AML-193 (cell line): ENCODE results near the gene ABHD2.
"Not testable (repeated sequence)": the region's sequence is repeated elsewhere in the genome, so short reads cannot be mapped to it uniquely, and the experiment has no call there.

Experiments used
- DNase-seq, 2 experiments: peaks; one replicate each; lab custom pipeline; 2025; lab: John Stamatoyannopoulos, UW

ABHD2 gene, protein sequence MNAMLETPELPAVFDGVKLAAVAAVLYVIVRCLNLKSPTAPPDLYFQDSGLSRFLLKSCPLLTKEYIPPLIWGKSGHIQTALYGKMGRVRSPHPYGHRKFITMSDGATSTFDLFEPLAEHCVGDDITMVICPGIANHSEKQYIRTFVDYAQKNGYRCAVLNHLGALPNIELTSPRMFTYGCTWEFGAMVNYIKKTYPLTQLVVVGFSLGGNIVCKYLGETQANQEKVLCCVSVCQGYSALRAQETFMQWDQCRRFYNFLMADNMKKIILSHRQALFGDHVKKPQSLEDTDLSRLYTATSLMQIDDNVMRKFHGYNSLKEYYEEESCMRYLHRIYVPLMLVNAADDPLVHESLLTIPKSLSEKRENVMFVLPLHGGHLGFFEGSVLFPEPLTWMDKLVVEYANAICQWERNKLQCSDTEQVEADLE

GRCh38 chr15:89087830-89088604 is at the start of gene ABHD2:
TSS of gene ABHD2 (plus strand) at chr15:89088456. CDS start at chr15:89116328, 27,872 bp downstream.
- peak; percentile 98 to 99 for DNase-seq

GRCh38 chr15:89039142-89039541 is 49.1 kb upstream of the ABHD2 start:
- no peak for DNase-seq

DNA sequence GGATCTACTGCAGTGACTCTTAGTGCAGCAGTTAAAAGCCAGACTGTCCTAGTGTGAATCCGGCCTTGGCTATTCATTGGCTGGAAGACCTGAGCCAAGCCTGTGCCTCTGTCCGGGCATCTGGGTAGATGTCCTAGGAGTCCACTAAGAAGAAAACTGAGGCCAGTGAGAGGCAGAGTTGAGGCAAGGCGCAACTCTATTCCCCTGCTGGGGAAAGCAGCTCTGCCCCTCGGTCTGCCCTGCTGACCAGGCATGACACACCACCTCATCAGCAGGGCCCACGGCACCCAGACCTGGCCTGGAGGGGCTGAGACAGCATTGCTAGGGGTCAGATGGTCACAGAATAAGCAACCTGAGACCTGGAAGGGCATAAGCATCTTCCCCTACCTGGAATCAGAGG is 46.7 kb upstream of the ABHD2 start:
- no peak for DNase-seq

DNA sequence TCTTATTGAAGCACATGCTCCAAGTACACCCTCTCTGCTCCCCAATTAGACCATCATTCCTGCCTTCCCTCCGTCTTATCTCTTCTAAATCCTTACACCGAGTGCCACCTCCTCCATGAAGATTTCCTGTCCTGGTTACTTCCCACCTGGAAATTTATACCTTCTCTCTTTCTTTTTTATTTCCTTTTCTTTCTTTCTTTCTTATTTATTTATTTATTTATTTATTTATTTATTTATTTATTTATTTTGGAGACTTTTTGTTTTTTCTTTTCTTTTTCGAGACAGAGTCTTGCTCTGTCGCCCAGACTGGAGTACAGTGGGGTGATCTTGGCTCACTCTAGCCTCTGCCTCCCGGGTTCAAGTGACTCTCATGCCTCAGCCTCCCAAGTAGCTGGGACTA is 45.9 kb upstream of the ABHD2 start:
- no peak for DNase-seq

DNA sequence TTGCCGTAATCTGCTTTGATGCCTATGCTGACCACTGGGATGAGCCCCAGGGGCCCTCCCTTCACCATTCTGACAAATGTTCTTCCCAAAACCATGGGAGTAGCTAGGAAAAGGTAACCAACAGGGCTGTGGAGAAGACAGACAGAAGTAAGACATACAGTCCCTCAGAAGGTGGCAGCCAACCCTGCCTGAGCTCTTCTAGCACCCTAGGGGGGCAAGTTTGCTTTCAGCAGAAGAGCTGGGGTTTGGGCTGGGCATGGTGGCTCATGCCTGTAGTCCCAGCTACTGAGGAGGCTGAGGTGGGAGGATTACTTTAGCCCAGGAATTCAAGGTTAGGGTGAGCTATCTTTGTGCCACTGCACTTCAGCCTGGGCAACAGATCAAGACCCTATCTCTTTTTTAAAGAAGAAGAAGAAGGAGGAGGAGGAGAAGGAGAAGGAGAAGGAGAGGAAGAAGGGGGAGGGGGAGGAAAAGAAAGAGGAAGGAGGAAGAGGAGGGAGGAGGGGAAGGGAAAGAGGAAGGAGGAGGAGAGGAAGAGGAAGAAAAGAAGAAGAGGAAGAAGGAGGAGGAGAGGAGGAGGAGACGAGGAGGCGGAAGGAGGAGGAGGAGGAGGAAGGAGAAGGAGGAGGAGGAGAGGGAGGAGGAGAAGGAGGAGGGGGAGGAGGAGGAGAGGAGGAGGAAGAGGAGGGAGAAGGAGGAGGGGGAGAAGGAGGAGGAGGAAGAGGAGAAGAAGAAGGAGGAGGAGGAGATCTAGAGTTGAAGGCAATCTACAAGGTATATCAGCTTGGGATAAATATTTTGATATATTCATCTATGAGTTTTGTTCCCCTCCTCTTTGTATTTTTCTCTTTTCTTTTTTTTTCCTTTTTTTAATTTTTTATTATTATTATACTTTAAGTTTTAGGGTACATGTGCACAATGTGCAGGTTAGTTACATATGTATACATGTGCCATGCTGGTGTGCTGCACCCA is 44.9 kb upstream of the ABHD2 start:
- no peak for DNase-seq

DNA sequence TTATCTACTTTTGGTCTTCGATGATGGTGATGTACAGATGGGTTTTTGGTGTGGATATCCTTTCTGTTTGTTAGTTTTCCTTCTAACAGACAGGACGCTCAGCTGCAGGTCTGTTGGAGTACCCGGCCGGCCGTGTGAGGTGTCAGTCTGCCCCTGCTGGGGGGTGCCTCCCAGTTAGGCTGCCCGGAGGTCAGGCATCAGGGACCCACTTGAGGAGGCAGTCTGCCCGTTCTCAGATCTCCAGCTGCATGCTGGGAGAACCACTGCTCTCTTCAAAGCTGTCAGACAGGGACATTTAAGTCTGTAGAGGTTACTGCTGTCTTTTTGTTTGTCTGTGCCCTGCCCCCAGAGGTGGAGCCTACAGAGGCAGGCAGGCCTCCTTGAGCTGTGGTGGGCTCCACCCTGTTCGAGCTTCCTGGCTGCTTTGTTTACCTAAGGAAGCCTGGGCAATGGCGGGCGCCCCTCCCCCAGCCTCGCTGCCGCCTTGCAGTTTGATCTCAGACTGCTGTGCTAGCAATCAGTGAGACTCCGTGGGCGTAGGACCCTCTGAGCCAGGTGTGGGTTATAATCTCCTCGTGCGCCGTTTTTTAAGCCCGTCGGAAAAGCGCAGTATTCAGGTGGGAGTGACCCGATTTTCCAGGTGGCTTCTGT is 39.1 kb upstream of the ABHD2 start:
- DNase-seq: not testable (repeated sequence)

DNA sequence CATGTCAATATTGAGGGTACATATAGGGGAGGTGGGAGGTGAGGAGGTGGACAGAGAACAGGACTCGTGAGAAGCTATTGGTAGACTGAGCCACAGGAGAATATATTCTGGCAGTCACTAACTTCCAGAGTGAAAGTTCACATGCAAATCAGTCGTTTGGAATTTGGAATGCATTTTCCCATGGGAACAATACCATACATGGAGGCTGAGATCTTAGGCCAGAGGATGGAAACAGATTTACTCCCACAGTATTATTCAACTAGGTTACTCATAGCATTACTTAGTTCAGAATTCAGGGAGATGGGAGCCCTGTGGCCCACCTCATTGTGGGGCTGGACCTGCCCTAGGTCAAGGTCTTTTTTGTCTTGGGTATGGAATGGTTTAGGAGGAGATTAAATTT is 36.4 kb upstream of the ABHD2 start:
- DNase-seq: no peak

GRCh38 chr15:89052474-89052873 is 35.8 kb upstream of the ABHD2 start:
- peak; percentile 50 to 62 for DNase-seq

DNA sequence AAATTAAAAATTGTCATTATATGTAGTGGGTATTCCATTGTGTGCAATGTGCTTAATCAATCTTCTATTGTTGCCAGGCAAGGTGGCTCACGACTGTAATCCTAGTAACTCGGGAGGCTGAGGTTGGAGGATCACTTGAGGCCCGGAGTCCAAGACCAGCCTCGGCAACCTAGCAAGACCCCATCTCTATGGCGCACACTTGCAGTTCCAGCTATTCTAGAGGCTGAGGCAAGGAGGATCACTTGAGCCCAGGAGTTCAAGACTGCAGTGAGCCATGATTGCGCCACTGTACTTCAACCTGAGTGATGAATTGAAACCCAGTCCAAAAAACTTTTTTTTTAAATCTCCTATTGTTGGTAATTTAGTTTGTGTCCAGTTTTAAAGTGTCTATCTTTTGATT is 33.4 kb upstream of the ABHD2 start:
- DNase-seq: no peak

- peak; percentile 53 to 74 for DNase-seq
Measured at GRCh38 chr15:89057506-89058133, 30.6 kb upstream of the ABHD2 start.

GRCh38 chr15:89058376-89058775 is 29.9 kb upstream of the ABHD2 start:
- no peak for DNase-seq

DNA sequence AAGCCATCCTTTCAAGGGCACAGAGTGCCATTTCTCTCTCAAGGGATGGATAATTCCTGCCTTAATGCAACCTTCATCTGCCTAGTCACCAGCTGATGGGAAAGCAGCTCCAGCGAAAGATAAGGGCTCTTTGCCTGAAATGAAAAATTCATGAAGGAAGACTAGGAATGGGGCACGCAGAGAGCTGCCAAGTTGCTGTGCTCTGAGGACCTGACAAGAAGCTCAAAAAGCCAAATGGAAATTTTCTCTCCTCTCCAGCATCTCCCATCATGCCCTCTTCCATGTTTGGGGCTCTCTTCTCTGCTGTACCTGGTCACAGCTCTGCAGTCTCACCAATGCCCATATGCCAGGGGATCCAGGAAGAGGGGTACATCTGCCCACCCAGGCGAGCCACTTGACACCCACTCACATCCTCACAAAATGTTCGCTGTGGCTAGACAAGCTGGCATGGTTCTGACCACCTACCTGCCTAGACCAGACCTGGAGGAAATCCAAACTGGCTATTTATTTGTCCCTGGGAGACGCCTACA is 29.3 kb upstream of the ABHD2 start:
- no peak for DNase-seq

GRCh38 chr15:89066280-89066679 is 22.0 kb upstream of the ABHD2 start:
- DNase-seq: no peak

- no peak for DNase-seq
Measured at GRCh38 chr15:89067751-89068150, 20.5 kb upstream of the ABHD2 start.

- peak; percentile 72 to 73 for DNase-seq
Measured at GRCh38 chr15:89068325-89068784, 19.9 kb upstream of the ABHD2 start.

DNA sequence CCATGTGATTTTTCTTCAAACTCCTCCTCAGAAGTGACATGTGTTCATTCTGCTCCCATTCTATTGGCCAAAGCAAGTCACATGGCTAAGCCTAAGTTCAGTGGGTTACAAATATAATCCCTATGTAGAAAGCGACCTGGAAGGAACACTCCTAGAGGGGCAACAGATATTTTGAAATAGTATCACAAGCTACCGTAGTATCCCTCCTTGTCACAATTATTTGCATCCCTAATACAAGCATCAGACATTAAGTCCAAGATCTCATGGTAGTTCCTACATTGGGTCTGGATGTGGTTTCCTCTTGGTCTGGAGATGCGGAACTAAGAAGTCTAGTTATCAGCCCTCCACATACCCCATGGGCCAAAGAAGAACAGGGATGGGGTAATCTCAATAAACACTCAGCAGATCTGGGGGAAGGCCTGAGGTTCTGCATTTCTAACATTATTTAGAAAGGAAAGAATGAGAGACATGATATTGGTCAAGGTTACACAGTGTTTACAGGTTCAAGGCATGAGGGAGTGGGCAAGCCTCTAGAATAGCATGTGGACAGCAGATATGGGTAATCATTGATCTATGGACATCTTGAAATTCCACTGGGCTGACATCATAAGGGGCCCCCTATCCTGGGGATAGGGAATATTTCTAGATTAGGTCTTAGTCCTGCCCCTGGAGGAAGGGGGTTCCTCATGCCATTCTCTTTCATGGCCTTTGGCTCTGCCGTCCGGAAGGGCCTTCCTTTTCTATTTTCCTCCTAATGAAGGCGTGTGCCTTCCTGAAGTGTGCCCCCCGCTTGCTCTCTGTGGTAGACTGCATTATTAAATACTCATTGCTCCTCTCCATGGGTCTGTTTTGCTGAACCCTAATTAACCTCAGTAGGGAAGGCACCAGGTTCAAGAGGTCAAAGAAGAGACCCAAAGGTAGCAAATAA is 17.8 kb upstream of the ABHD2 start:
- DNase-seq: peak; percentile 89 to 93

GRCh38 chr15:89071471-89071870 is 16.8 kb upstream of the ABHD2 start:
- no peak for DNase-seq

DNA sequence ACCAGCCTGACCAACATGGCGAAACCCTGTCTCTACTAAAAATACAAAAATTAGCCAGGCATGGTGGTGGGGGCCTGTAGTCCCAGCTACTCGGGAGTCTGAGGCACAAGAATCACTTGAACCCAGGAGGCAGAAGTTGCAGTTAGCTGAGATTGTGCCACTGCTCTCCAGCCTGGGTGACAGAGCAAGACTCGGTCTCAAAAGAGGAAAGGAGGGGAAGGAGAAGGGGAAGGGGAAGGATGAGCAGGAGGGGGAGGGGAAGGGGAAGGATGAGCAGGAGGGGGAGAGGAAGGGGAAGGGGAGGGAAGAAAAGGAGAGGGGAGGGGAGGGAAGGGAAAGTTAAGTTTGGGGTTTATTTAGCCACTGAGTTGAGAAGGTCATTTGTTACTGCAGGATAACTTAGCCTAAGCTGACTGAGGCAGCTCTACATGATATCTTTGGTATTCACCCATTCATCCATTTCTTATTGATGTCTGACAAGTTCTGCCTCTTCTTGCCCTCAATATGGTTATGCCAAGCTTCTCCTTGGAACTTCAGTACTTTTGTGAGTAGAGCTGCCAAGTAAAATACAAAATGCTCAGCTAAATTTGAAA is 15.9 kb upstream of the ABHD2 start:
- DNase-seq: no peak

- no peak for DNase-seq
Measured at GRCh38 chr15:89074402-89075012, 13.7 kb upstream of the ABHD2 start.
